HepG2 (cell line): ENCODE results near the gene CDK14. TPM values are rescaled to one million over a fixed set of nuclear protein-coding genes. Genes with fewer than 3 reads are reported as not detected.

Experiments
- ATAC-seq: fragments of 200-7000 bp; cut with Tn5 transposase; 3 replicates; pipeline ENCODE4 v1.9.1; 2020; ENCODE audit warnings: mild to moderate bottlenecking, moderate library complexity
- BruUV-seq: library from RNA; stranded (reverse); fragments of 400-500 nt; replicated peaks from 2 replicates; lab custom pipeline; 2021; lab: Mats Ljungman, UMichigan
- CTCF ChIA-PET: fragments of 300-600 bp; formaldehyde crosslinking; extraction: SDS; loops from one replicate; lab custom pipeline; 2021; ENCODE audit warnings: low total read pairs, inconsistent platforms, low intra/inter-chr PET ratio; lab: Yijun Ruan, JAX
- POLR2A ChIA-PET: fragments of 350-600 bp; sonication (Branson Sonifier 250); formaldehyde crosslinking; loops from one replicate; lab custom pipeline; 2020; ENCODE audit warnings: antibody characterized with exemption, inconsistent platforms; lab: Yijun Ruan, JAX
- DNase-seq: peaks from one replicate; pipeline ENCODE4 v3.0.0-alpha.2; 2015; ENCODE audit warnings: low spot score
- FAIRE-seq: peaks from 3 replicates; lab custom pipeline; 2011; peaks lifted over from hg19 to GRCh38; lab: Jason Lieb, UNC
- H2AFZ ChIP-seq: one replicate; pipeline ENCODE4 v1.6.1; 2011; ENCODE audit warnings: low read length, inconsistent platforms
- H3K27ac ChIP-seq: fragments of 300-600 bp; 3 replicates; pipeline ENCODE4 v1.8.0; 2011; ENCODE audit warnings: mixed run types, mild to moderate bottlenecking, mixed read lengths, low read length, inconsistent platforms; ENCODE audit not compliant: insufficient read depth; ENCODE audit errors: extremely low read length
- H3K27me3 ChIP-seq, 2 experiments: fragments of 200-600 bp in 1 of 2; 2 replicates in 1 of 2; 3 replicates in 1 of 2; pipeline versions ENCODE4 v1.6.0 to v1.8.0; 2011; ENCODE audit warnings: low read length in 2 of 2, mild to moderate bottlenecking in 2 of 2, moderate library complexity in 2 of 2, inconsistent platforms in 1 of 2; ENCODE audit not compliant: insufficient read depth in 2 of 2, control insufficient read depth in 1 of 2
- H3K36me3 ChIP-seq, 2 experiments: fragments of 200-600 bp in 1 of 2; replicated peaks in 1 of 2; 2 replicates in 1 of 2; 3 replicates in 1 of 2; pipeline versions ENCODE4 v1.5.1 to v1.8.0; 2011; ENCODE audit warnings: low read length in 2 of 2, inconsistent platforms in 1 of 2; ENCODE audit not compliant: insufficient read depth in 2 of 2, control insufficient read depth in 1 of 2
- H3K4me1 ChIP-seq: 2 replicates; pipeline ENCODE4 v1.5.1; 2012; ENCODE audit warnings: low read length, inconsistent platforms; ENCODE audit not compliant: insufficient read depth
- H3K4me2 ChIP-seq: 2 replicates; pipeline ENCODE4 v1.6.0; 2011; ENCODE audit warnings: low read depth, low read length, inconsistent platforms
- H3K4me3 ChIP-seq, 3 experiments: fragments of 200-600 bp in 1 of 3; sonication (generic), shearing (Covaris generic) in 1 of 3; replicated peaks in 1 of 3; 2 replicates each; pipeline ENCODE4 v1.5.1; 2011 to 2016; ENCODE audit warnings: low read length in 3 of 3, inconsistent platforms in 2 of 3, low read depth in 2 of 3, mild to moderate bottlenecking in 2 of 3, control low read depth in 1 of 3, mixed read lengths in 1 of 3; ENCODE audit not compliant: insufficient read depth in 1 of 3
- H3K79me2 ChIP-seq: one replicate; pipeline ENCODE4 v1.6.1; 2011; ENCODE audit warnings: low read length, inconsistent platforms; ENCODE audit not compliant: insufficient read depth
- H3K9ac ChIP-seq: 2 replicates; pipeline ENCODE4 v1.6.0; 2011; ENCODE audit warnings: mild to moderate bottlenecking, low read depth, low read length, inconsistent platforms; ENCODE audit not compliant: insufficient read depth
- H3K9me3 ChIP-seq: 2 replicates; pipeline ENCODE4 v1.5.1; 2012; ENCODE audit warnings: mild to moderate bottlenecking, low read length
- H4K20me1 ChIP-seq: 2 replicates; pipeline ENCODE4 v1.6.0; 2011; ENCODE audit warnings: inconsistent platforms, mild to moderate bottlenecking, low read length, moderate library complexity; ENCODE audit not compliant: insufficient read depth
- CEBPB ChIP-seq: IDR thresholded peaks from 2 replicates; pipeline ENCODE4 v1.6.1; 2011; ENCODE audit warnings: low read depth, low read length, improper control_type of control experiment, borderline replicate concordance
- SRSF4 ChIP-seq: fragments of 200-400 bp; formaldehyde crosslinking; IDR thresholded peaks from one replicate; pipeline ENCODE4 v1.6.1; 2018; ENCODE audit warnings: mild to moderate bottlenecking, low read depth, low read length, moderate library complexity; ENCODE audit not compliant: poor library complexity, severe bottlenecking
- THRA ChIP-seq: sonication (generic); formaldehyde crosslinking; IDR thresholded peaks from 2 replicates; pipeline ENCODE4 v1.4.0; 2020; ENCODE audit warnings: missing genetic modification reagents, borderline replicate concordance
- YEATS2 ChIP-seq: sonication (generic); formaldehyde crosslinking; IDR thresholded peaks from 2 replicates; pipeline ENCODE4 v1.4.0; 2020; ENCODE audit warnings: missing genetic modification reagents, borderline replicate concordance
- ZNF143 ChIP-seq: sonication (generic); formaldehyde crosslinking; IDR thresholded peaks from 2 replicates; pipeline ENCODE4 v1.4.0; 2020; ENCODE audit warnings: missing genetic modification reagents
- WGBS: methylation state at CpG from one replicate; pipeline ENCODE4 v1.1.6; 2017; ENCODE audit warnings: low lambda C conversion rate; 5-methylcytosine and 5-hydroxymethylcytosine counted together
- in situ Hi-C: cut with HindIII; loops from 2 replicates; pipeline ENCODE4 v1.10.0; 2017; ENCODE audit warnings: low pct_unique_long_range_greater_than_20kb; ENCODE audit not compliant: extremely low pct_ligation_motif_present
- intact Hi-C: fragments of 100-400 bp; cut with micrococcal nuclease; formaldehyde crosslinking; loops from one replicate; pipeline ENCODE4 v1.10.0; 2022; ENCODE audit not compliant: unreplicated experiment
- polyA plus RNA-seq, 8 experiments: library from polyadenylated mRNA; depleted of rRNA in 3 of 8; stranded (reverse) in 7 of 8; unstranded in 1 of 8; fragments of >200 nt; fragmentation: Illumina TruSeq in 4 of 8; extraction: Trizol in 4 of 8; gene quantifications; 2 replicates each; pipeline versions ENCODE4 v1.2.1 to v1.2.3, GENCODE V29; 2011 to 2016; ENCODE audit warnings: low read depth in 4 of 8, missing spikeins in 1 of 8, mixed read lengths in 1 of 8; ENCODE audit not compliant: insufficient read depth in 1 of 8
- total RNA-seq, 5 experiments: library from RNA; depleted of rRNA; stranded (reverse); fragments of >200 nt; fragmentation: Illumina TruSeq; extraction: Trizol; gene quantifications; 2 replicates each; pipeline ENCODE4 v1.2.3, GENCODE V29; 2016; ENCODE audit warnings: low read depth in 1 of 5
- TF ChIP-seq, protein P1 (sequence below): sonication (generic); formaldehyde crosslinking; IDR thresholded peaks from 2 replicates; pipeline ENCODE4 v1.4.0; 2020; ENCODE audit warnings: mild to moderate bottlenecking, missing genetic modification reagents

The CDK14 gene
- total and polyA plus RNA-seq, 2 of the 13 experiments (the other 11 are each of a cell fraction or from before 2014, with no cell fraction given): 0.26 to 0.71 TPM

- Histone ChIP-seq H4K20me1 (no peaks in the 10 kb centered on the region), H3K79me2 (no peaks in the 10 kb centered on the region), H3K4me3 (no peak overlapping the region), H3K4me1 (no peaks in the 10 kb centered on the region), H3K9ac (no peak overlapping the region), H3K27ac (no peak overlapping the region), H3K27me3 (no peaks in the 10 kb centered on the region), H3K4me2 (no peak overlapping the region), H2AFZ (no peak overlapping the region), H3K36me3 (no peaks in the 10 kb centered on the region), H3K9me3 (no peaks in the 10 kb centered on the region)
- no peak for TF ChIP-seq ZNF143
- no peak for TF ChIP-seq YEATS2 (CRISPR knock-in tag)
- TF ChIP-seq CEBPB: peak; percentile 28; the same call in 1 of the 2 replicates
- POLR2A ChIA-PET: no interaction called here
- WGBS: 3% methylated on average over 1 of the region's 1 CpG
- intact Hi-C loops: no loop called here
- no TSS peak for BruUV-seq
- CTCF ChIA-PET: no interaction called here
- in situ Hi-C loops: no loop called here
- no peak for DNase-seq
- no peak for FAIRE-seq
- no peak for ATAC-seq
Measured at GRCh38 chr7:90560730-90561129, 35.4 kb upstream of the CDK14 start.

DNA sequence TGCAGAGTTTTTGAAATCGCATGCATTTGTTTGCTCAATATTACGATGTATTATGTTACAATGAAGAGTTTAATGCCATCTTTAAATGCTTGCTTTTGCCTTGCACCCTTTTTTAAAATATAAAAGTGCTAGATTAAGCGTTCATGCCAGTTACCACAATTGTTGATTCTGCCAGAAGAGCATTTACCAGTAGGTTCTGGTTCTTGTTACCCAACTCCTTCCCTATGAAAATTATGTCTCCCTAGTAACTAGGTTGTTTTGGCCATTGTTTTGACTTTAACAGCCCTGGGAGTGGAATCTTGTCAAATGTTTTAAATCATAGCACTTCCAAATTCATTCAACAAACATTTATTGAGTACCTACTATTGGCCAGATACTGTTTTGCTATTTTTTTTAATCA lies 32.8 kb upstream of the CDK14 start:
- intact Hi-C loops: no loop called here
- FAIRE-seq (no peak), DNase-seq (no peak), ATAC-seq (no peak)
- no peaks in the 10 kb centered on the region for H3K9me3 ChIP-seq
- no peaks in the 10 kb centered on the region for H3K79me2 ChIP-seq
- H3K4me3 ChIP-seq: no peak overlapping the region
- in situ Hi-C loops: no loop called here
- no peak overlapping the region for H3K9ac ChIP-seq
- no TSS peak for BruUV-seq
- H3K4me2 ChIP-seq: no peak overlapping the region
- H2AFZ ChIP-seq: no peak overlapping the region
- TF ChIP-seq THRA (CRISPR knock-in tag) (no peak), SRSF4 (no peak)
- TF ChIP-seq, protein P1, sequence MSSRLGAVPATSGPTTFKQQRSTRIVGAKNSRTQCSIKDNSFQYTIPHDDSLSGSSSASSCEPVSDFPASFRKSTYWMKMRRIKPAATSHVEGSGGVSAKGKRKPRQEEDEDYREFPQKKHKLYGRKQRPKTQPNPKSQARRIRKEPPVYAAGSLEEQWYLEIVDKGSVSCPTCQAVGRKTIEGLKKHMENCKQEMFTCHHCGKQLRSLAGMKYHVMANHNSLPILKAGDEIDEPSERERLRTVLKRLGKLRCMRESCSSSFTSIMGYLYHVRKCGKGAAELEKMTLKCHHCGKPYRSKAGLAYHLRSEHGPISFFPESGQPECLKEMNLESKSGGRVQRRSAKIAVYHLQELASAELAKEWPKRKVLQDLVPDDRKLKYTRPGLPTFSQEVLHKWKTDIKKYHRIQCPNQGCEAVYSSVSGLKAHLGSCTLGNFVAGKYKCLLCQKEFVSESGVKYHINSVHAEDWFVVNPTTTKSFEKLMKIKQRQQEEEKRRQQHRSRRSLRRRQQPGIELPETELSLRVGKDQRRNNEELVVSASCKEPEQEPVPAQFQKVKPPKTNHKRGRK (CRISPR knock-in tag): no peak
- no peak overlapping the region for H3K27ac ChIP-seq
- H3K27me3 ChIP-seq: no peaks in the 10 kb centered on the region
- H3K36me3 ChIP-seq: no peaks in the 10 kb centered on the region
- ChIA-PET CTCF (no interaction called here), POLR2A (no interaction called here)
- H4K20me1 ChIP-seq: no peaks in the 10 kb centered on the region
- WGBS: 18% methylated on average over 3 of the region's 3 CpGs
- no peaks in the 10 kb centered on the region for H3K4me1 ChIP-seq
